Stimulated activated CD8-positive, alpha-beta memory T cell treated with anti-CD3 and anti-CD28 coated beads, Interleukin-12 subunit alpha, Interleukin-12 subunit beta, amount 100 ng/mL, for 24 hours (primary cell): ENCODE measurements around the gene ZNF717.
"Not testable (repeated sequence)": the region's sequence is repeated elsewhere in the genome, so short reads cannot be mapped to it uniquely, and the experiment has no call there.

Source experiments
- DNase-seq: peaks from one replicate; pipeline ENCODE4 v3.0.0-alpha.2; 2020; ENCODE audit errors: extremely low read depth

ZNF717 gene

DNA sequence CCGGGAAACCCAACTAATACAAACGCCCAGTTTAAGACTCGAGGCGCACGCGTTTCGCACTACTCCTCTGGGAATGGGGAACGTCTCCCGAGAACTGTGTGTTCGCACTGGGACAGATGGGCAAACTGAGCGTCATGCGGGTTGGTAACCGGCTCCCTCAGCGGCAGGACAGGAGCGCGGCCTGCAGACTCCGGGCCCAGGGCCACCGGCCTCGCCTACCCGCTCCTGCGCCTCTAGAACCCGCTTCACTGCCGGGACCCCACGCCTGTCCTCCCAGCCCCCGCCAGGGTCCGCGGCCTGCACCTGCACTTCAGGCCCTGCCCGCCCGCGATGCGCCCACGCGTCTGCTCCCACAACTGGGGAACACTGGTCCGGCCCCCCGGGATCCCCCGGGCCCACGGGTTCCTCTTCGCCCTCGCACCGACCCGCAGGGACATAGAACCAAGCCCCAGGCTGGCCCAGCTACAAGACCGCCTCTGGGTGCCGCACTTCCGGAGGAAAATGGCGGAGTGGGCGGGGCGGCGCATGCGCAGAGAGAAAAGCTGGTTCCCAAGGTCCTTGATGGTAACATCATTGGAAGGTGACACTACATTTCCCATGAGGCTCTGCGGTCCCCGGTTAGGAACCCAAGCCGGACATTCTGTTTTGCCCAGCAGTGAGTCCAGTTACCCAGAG, at the start of gene ZNF717:
Gene ZNF717, minus strand, starts transcription at position 469 of the 675 bp plus-strand sequence. CDS start 2,187 bp downstream, outside the sequence.
- DNase-seq: peak; percentile 80

DNA sequence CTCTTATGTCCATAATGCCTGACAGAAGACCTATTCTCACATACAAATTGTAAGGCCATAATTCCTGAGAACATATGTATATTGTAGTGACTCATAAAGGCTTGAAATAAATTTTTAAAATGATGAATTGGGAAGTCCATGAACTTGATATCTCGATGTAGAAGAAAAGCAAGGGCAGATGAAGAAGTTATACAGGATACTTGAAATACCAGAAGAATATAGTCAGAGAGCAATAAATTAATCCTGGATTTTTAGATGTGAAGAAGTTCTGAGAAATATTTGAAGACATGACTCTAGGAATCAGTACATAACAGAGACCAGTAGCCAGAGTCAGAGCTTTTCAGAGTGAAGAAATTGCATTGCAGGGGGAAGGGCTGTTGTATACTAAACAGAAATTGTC, 45.7 kb upstream of the ZNF717 start:
- DNase-seq: not testable (repeated sequence)

DNA sequence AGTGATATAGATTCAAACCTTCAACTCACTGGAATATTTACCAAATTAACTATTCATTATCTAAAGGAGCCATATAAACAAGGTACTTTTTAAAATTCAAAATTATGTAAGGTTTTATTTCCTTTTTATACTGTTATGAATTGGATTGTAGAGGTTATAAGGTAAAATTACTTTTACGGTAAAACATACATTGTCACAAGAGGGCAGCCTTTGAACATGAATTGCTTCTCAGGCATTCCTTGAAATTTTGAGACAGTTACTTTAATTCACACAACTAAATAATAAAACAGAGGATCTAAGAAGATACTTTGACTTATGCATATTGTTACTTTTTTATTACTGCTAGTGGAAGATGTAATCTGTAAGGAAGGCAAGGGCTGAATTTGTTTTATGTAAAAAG, 32.7 kb upstream of the ZNF717 start:
- DNase-seq: not testable (repeated sequence)

DNA sequence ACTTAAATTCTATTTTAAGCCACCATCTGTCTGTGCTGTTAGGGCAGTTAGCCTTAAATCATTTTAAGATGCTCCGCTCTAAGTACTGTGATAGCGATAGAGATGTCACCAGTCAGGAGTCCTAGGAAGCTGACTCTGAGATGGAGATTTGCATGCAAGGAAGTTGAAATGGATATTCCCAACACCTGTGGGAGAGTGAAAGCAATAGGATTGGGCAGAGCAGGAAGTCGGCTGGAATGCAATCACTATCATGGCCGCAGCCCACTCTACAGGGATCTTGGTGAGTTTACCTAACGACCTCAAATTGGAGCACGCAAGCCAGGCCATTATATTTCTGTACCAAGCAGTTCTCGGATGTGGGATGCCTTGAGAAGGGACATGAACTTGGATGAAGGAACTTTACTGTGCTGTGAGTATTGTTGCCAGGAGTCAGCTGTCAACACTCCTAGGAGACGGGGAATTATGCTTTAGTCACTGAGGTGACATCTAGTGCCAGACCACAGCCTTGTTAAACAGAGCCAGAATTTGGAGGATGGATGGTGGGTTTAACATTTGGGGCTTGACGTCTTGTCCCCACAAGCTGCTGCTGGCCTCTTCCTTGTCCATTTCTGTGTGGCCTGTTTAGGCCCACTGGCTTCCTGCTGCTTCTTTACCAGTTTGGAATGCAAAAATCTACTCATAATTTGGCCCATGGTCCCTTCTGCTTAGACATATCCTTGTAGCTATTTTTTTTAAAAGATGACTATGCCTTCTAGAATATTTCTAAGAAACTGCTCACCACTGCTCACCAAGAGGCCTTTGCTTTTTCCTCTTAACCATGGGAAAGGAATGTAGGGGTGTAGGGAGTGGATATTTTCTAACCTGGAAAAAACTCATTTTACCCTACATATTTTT, 31.2 kb upstream of the ZNF717 start:
- not testable (repeated sequence) for DNase-seq

DNA sequence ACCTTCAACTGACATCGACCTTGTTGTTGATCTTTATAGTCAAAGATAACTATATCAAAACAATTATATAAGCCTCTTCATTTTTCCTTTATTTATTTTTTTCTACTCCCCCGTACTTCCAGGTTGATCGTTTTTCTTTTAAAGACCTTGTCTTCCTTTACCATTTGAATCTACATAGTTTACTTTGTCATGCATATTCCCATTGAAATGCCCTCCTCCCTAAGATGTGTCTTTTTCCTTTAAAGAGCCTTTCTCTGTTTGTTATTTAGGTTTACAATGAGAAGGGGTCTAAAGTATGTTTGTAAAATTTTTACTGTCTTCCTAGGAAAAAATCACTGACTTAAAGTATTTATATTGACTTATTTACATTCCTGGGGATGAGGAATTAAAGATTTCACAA, 29.4 kb upstream of the ZNF717 start:
- DNase-seq: no peak

DNA sequence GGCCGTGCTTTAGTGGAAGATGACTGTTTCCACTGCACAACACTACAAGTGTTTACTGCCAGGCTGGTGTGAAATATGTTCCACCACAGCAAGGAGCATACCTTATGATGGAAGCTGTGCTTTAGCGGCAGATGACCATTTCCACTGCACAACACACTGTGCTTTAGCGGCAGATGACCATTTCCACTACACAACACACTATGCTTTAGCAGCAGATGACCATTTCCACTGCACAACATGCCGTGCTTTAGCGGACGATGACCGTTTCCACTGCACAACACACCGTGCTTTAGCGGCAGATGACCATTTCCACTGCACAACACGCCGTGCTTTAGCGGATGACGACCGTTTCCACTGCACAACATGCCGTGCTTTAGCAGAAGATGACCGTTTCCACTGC, 2.8 kb downstream of the ZNF717 start:
- no peak for DNase-seq

DNA sequence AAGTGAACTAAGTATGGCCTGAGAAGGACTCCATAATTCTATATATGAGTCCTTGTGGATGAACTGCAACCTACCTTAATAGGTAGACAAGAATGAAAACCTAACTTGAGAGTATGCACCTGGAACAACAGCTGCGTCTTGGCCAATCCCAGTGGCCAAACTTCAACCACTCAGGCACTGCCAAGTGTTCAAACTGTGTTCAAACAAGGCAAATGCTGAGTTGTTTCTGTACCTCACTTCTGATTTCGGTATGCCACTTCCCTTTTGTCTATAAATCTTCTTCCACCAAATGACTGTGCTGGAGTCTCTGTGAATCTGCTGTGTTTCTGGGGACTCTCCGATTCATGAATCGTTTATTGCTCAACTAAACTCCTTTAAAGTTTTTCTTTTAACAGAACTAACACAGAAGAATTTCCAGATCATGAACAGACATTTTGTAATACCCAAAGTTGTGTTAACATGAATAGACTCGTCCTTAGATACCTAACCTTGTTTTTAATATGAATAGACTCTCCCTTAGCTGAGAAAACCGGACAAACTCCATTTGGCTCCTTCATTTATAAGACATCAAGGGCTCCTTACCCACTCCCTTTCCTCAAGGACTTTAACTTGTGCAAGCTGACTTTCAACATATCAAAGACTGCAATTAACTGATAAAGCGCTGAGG, 4.1 kb downstream of the ZNF717 start:
- no peak for DNase-seq

DNA sequence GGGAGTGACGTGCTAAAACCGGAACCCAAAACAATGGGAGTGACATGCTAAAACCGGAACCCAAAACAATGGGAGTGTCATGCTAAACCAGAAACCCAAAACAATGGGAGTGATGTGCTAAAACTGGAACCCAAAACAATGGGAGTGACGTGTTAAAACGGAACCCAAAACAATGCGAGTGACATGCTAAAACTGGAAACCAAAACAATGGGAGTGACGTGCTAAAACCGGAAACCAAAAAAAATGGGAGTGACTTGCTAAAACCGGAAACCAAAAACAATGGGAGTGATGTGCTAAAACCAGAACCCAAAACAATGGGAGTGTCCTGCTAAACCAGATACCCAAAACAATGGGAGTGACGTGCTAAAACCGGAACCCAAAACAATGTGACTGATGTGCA, 7.6 kb downstream of the ZNF717 start:
- DNase-seq: not testable (repeated sequence)

DNA sequence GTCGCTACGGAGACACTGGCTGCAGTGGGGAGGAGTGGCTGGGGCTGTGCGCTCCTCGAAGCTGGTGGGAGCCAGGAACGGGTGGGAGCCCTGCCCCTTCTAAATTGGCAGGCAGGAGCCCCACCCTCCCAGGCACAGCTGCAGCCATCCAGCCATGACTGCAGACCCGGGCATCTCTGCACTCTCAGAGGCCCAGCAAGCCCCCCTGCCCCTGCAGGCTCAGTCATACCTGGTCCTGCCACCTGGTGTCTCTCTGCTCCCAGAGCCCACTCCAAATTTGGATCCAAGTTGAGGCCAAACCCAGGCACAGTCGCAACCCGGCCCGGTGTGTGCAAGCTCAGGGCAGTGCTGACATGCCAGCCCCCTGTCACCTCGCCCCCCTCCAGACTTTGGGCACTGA, 13.7 kb downstream of the ZNF717 start:
- not testable (repeated sequence) for DNase-seq

DNA sequence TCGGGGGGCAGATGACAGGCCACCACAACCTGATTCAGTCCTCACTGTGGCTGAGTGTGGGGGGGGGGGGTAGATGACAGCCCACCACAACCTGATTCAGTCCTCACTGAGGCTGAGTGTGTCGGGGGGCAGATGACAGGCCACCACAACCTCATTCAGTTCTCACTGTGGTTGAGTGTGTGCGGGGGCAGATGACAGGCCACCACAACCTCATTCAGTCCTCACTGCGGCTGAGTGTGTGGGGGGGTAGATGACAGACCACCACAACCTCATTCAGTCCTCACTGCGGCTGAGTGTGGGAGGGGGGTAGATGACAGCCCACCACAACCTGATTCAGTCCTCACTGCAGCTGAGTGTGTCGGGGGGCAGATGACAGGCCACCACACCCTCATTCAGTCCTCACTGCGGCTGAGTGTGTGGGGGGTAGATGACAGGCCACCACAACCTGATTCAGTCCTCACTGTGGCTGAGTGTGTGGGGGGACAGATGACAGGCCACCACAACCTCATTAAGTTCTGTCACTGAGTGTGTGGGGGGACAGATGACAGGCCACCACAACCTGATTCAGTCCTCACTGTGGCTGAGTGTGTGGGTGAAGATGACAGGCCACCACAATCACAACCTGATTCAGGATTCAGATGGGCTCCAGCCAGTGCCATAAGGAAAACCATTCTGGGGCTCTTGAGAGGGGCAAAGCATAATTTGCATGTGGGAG, 16.9 kb downstream of the ZNF717 start:
- DNase-seq: no peak

DNA sequence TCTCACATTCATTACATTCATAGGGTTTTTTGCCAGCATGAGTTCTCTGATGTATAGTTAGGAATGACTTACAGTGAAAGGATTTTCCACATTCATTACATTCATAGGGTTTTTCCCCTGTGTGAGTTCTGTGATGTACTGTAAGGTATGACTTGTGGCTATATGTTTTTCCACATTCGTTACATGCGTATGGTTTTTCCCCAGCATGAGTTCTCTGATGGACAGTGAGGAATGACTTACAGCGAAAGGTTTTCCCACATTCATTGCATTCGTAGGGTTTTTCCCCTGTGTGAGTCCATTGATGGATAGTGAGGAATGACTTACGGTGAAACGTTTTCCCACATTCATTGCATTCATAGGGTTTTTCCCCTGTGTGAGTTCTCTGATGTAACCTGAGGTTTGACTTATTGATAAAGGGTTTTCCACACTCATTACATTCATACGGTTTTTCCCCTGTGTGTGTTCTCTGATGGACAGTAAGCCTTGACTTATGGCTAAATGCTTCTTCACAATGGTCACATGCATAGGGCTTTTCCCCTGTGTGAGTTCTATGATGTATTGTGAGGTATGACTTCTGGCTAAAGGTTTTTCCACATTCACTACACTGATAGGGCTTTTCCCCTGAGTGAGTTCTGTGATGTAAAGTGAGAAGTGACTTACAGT, 47.4 kb downstream of the ZNF717 start:
- no peak for DNase-seq

DNA sequence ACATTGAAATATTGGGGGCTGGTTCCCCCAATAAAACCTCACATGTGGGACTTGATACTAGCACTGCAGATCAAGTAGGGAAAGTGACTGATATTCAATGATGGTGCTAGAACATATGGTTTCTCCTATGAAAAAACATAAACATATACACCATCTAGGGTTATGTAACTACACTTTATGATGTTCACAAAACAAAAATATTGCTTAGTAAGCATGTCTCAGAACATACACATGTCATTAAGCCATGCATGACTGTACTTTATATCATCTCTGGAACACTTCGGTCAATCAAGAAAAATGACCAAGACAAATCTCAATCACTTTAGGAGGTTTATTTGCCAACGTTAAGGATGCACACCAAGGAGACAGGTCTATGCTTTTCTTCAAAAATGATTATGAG, 57.4 kb downstream of the ZNF717 start:
- no peak for DNase-seq

DNA sequence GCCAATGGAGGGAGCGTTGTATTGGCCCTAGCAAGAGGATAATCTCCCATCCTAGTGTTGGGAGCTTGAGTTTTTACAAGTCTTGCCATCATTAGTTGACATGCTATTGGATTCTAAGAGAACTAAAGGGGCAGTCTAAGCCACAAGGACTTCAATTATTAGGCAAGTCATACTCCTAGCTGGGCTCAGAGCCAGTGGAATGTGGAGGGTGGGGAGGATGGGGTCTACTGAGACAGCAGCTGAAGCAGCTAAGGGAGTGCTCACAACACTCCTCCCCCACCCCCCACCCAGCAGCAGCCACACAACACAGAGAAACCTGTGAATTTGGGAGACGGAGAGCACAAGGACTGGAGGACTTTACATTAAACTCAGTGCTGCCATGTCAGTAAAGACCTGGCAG, 93.3 kb downstream of the ZNF717 start:
- DNase-seq: no peak

DNA sequence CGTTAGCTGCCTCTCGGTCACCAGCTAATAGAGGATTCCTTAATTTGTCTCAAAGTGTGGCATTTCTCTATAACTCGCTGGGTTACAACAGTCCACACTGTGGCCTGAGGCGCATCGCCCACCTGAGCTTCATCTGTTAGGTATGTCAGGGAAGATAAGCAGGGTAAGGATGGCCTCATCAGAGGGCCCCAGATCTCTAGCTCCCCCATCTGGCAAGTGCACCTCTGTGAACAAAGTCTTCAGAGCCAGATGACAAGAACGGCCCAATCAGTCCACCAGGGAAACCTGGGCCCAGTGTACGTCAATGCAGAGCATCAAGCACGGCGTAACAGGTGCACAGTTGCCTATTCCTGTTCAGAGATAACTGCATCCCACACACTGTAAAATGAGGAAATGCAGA, 98.0 kb downstream of the ZNF717 start:
- DNase-seq: no peak
